Peyer's patch (tissue), 4 donors: ENCODE measurements around the gene DHX40.

ENCODE experiments used
- CTCF ChIP-seq, 6 experiments: fragments of 450-650 bp in 4 of 6; fragments of 200-600 bp in 2 of 6; sonication (generic) in 1 of 6; IDR thresholded peaks; one replicate each; pipeline ENCODE4 v1.5.1; 2017 to 2019; ENCODE audit warnings: antibody characterized with exemption in 6 of 6, mild to moderate bottlenecking in 3 of 6, moderate library complexity in 1 of 6
- POLR2A ChIP-seq, 2 donors: fragments of 450-650 bp; IDR thresholded peaks; one replicate each; pipeline ENCODE4 v1.5.1; 2017; ENCODE audit warnings: antibody characterized with exemption in 2 of 2, mild to moderate bottlenecking in 2 of 2, moderate library complexity in 2 of 2

DNA sequence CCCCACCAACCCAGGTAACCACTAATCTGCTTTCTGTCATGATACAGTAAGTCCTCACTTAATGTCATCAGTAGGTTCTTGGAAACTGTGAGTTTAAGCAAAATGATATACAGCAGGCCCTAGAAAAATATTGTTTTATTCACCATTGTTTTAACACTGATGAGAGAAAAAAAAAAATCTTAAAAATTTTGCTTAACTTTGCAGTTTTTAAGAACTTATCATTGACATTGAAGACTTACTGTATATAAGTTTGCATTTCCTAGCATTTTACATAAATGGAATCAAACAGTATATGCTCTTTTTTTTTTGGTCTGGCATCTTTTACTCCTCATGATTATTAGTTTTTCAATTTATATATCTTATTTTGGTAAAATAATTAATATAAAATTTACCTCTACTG, 34.8 kb downstream of the DHX40 start:
- TF ChIP-seq CTCF (IDR thresholded peaks at IDR 0.05) (no peak), POLR2A (IDR thresholded peaks at IDR 0.05) (no peak)
